SH-SY5Y (cell line): ENCODE data around the gene CD300C.

ENCODE experiments used
- GATA2 ChIP-seq: IDR thresholded peaks from 2 replicates; pipeline ENCODE4 v1.6.1; 2011; ENCODE audit warnings: mild to moderate bottlenecking, low read depth, low read length
- GATA3 ChIP-seq: IDR thresholded peaks from 2 replicates; pipeline ENCODE4 v1.6.1; 2011; ENCODE audit warnings: low read depth, mild to moderate bottlenecking, low read length, moderate library complexity

The CD300C gene

DNA sequence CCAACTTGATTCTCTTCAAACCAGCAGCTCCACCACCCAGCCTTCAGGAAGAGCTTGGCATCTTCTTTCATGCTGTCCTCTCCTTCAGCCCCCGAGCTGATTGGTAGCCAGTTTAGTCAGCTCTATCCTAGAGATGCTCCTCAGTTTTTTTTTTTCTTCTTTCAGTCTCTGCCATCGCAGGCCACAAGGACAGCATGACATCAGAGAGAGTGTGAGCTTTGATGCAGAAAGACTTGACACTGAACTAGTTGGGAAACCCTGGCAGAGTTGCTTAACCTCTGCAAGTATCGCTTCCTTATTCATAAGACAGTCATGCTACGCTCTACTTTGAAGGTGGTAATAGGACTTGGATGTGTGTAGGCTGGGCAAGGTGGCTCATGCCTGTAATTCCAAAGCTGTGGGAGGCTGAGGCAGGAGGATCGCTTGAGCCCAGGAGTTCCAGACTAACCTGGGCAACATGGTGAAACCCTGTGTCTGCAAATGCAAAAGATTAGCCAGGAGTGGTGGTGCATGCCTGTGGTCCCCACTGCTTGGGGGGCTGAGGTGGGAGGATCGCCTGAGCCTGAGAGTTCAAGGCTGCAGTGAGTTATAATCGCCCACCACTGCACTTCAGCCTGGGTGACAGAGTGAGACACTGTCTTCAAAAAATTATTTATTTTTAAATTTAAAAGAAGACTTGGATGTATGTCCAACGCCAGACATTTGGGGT, 17.3 kb downstream of the CD300C start:
- TF ChIP-seq GATA2 (no peak), GATA3 (no peak)

DNA sequence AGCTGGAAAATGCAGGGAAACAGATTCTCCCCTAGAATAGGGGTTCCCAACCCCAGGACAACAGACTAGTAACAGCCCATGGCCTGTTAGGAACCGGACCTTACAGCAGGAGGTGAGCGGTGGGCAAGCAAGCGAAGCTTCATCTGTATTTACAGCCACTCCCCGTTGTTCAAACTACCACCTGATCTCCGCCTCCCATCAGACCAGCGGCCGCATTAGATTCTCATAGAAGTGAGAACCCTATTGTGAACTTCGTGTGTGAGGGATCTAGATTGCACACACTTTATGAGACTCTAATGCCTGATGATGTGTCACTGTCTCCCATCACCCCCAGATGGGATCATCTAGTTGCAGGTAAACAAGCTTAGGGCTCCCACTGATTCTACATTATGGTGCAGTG, 18.2 kb downstream of the CD300C start:
- TF ChIP-seq GATA3 (no peak), GATA2 (no peak)

DNA sequence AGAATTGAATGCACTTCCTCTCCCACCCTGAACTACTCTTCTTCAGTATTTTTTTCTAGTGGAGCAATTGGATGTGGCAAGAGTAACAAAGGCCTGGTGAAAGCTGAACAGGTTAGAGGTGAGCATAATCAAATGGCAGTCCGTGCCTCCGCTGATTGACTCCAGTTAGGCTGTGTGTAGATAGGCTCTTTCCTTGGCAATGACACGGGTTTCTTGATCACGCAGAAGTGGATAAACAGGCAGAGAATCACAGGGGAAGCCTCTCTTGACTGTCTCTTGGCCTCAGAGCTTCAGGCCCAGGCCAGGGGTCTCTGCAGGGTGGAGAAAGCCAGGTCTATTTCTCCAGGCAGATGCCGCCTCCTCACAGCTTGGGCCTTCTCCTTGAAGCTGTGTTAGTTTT, 18.8 kb downstream of the CD300C start:
- no peak for TF ChIP-seq GATA3
- no peak for TF ChIP-seq GATA2

DNA sequence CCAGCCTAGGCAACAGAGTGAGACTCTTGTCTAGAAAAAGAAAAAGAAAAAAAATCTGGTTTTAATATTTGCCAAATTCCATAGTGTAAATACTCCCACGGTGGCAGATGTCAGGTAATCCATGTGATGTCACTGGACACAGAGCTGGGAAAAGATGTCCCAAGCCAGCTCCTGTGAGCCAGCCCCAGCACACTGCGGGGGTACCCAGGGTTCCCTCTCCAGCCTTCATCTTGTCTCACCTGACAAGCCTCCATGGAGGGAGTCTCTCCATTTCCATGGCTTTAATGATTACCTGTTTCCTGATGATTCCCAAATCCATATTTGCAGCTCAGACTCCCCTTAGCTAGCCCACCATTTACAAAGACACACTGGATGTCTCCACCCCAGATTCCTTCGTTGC, 19.2 kb downstream of the CD300C start:
- TF ChIP-seq GATA2 (no peak), GATA3 (no peak)

DNA sequence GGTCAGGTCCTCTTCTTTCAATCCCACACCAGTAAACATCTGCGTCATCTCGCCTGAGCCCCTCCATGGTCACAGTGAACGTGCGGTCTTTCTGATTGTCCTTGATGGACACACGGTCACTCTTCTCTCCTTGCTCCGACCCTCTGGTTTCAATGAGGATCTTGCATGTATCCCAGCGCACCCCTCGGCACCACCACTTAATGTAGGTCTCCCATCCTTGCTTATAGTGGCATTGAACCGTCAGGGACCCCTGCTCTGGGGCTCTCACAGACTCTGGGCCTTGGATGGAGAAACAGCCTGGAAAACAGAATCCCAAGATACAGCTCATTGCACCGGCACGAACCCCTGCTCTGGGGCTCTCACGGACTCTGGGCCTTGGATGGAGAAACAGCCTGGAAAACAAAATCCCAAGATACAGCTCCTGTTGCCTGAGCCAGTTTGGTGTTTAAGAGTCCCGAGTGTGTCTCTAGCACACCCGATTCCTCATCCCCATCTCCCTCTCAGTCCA, 20.1 kb downstream of the CD300C start:
- TF ChIP-seq GATA2 = no peak

DNA sequence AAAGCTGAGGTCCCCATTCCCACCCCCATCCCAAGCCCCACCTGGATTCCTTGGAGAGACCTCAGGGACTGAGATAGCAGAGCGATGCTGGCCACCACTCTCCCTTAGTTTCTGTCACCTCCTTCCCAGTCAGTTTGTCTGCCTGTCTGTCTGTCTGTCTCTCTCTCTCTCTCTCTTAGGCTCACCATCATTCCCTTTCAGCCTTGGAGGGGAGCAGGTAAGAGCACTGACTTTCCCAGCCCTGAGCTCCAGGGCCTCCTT, 20.5 kb downstream of the CD300C start:
- TF ChIP-seq GATA2 (no peak), GATA3 (no peak)

DNA sequence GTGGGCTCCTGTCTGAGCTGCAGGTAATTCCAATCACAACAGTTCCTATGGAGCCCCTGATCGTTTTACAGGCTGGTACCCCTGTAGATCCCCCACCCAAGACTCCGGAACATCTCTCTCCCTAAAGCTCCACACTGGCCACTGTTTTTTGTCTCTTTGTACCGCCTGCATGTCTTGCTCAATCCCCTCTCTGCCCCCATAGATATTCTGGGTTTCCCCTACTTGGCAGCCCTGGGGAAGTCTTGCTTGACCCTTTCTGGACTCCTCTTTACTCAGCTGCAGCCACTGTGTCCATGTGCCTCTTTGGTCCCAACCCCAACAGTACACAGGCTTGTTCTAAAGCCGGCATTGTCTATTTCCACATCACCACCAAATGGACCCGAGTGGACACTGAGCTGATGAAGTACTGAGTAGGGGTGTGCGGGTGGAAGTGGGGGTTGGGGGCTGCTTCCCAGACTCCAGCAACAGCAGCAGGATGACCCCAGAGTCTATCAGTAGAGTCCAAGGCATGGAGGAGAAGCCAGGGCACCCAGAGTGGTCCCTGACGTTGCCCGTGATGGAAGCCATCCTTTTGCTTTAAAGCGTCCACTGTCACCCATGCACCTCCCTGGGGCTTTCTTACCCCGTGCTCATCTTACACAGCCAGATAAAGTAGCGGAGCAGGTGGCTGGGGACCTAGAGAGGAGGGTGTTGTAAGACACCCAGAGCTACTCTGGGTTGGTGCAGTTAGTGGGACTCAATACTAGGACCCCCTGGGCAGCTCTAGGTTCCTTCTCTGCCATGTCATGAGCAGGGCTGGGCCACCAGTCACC, 21.1 kb downstream of the CD300C start:
- no peak for TF ChIP-seq GATA3
- TF ChIP-seq GATA2 = no peak

DNA sequence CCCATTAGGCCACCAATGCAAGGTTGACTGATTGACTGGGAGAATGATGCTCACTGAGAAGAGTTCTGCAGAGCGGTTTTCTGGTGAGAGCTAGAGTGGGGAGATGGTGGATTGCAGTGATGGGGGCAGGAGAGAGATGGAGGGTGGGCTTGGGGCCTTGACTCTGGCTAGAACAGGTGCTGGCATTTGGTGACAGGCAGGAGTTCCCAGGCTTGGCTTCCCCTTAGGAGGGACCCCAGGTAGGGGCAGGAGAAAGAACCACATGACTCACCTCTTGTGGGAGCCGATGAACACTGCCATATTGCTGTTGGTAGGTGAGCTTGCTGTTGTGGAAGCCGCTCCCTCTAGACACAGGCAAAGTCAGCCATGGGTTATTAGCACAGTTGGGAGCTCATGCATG, 22.6 kb downstream of the CD300C start:
- TF ChIP-seq GATA3 = no peak
- TF ChIP-seq GATA2 = no peak

DNA sequence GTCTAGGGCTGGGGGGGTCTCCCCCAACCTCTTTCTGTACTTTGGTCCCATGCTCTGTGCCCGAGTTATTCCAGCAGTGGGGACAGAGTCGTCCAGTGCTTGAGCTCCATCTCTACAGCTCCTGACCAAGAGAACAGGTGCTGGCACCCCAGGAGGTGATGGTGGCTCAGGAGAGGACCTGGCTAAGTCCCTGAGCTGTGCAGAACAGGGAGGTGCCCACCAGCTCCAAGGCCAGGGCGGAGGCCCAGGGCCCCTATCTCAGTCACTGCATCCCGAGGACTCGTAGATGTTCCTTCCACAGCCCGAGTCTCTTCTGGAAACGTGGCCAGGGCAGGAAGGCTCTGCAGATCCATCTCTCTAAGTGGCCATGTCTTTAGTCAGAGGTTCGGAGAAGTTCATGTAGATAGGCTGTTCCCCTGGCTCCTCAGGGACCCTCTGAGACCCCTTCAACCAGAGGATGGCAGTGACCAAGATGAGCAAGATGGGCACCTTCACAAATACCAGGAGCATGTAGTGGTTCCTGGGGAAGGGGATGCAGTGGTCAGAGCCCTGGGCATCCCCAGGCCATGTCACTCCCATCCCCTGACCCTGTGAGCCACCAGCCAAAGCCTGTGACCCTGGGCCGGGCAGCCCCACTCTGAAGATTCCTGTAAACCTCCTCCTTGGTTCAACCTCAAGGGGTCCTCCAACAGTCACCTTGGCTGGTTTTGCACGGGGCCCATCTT, 23.4 kb downstream of the CD300C start:
- TF ChIP-seq GATA2 (no peak), GATA3 (no peak)

DNA sequence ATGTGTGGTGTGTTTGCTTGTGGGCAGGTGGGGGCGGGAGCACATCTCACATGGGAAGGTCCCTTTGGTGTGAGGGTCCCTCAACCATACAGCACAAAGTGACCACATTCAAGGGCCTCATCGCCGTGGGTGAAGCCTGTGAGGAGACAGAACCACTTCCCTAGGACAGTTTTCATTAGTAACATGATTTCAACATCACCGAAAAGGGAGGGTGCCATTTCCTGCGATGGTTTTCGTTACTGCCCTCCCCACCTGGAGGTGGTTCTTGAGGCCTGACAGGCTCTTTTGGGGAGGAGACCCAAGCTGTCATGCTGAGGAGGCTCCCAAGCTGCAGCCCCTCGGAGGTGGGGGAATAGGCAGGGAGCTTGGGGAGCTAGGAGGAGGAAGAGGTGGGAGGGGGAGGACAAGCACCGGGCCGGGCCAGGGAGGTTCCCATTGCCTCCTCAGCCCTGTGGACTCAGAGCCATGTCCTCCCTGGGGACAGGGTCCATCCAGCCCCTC, 24.2 kb downstream of the CD300C start:
- TF ChIP-seq GATA3 (no peak), GATA2 (no peak)

DNA sequence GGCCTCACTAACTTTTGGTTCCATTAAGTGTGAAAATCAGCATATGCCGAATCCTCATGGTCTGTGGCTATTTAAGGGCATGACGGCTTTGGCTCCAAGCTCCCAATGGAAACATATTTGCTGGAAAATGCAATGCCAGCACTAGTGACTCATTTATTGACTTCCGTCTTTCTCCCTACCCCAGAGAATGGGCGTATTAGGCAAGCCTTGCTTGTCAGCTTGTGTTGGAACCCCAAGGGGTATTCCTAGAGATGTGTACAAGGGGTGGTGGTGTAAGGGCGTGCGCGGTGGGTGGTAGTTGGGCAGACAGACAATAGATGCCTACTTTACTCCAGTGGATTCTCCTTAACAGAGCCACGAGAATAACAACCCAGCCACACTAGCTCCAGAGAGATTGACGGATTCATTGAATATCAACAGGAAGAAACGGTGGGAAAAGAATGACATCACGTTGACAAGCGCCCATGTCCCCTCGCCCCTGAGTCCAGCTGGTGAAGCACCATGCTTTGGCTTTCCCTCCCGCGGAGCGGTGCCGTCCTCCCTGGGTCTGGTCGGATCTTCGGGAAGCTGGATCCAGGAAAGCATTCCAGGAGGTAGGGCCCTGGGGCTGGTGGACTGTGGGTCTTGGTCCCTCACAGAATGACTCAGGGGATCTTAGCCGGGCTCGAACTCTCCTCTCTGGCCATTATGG, 25.0 kb downstream of the CD300C start:
- TF ChIP-seq GATA2 (no peak), GATA3 (no peak)

DNA sequence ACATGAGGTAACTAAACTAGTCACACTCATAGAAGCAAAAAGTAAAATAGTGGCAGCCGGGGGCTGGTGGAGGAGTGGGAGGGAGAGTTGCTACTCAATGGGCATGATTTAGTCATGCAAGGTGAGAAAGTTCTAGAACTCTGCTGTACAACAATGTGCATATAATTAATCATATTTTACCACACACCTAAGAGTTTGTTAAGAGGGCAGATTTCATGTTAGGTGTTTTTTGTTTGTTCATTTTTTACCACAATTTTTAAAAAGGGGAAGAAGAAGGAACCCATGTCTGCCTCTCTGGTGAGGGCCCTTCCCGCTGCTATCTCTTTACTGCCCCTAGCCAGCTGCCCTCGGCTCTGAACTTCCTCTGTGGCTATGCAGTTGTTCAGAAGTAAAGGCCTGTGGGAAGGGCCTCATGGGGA, 25.9 kb downstream of the CD300C start:
- no peak for TF ChIP-seq GATA3
- TF ChIP-seq GATA2 = no peak

DNA sequence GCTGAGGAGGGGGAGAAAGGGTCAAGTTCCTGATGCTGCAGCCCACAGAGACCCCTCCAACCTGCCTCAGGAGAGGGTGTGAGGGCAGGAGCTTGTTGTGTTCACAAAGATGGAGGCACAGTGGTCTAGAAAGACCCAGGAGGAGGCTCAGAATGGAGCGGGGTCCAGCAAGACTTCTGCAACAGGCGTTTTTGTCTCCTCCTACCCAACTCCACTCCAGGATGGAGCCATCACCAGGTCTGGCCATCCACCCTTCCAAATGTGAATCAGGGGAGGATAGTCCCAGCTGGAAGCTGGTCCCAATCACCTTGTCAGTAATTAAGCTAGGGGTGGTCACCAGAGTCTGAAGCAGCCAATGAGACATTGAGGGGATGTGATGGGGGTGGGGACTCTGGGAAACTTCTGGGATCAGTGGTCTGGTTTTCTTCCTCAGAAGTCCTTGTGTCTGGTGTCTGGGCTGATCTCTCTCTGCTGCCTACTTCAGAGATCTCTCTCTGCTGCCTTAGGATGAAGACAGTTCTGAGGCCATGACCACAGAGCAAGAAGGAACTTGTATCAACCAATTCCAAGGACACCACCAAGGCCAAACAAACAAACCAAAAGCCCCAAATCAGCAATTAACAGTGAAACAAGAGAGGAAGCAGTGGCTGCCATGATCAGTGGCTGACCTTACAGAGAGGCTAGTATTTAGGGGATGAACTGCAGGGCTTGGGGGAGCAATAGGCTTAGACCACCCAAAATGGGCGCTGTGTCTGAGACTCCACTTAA, 29.2 kb downstream of the CD300C start:
- TF ChIP-seq GATA3 (no peak), GATA2 (no peak)
